HG03342 (cell line): ENCODE measurements around the gene TNRC6C.
"Not testable (repeated sequence)": the region's sequence is repeated elsewhere in the genome, so short reads cannot be mapped to it uniquely, and the experiment has no call there.

Experiments used
- ATAC-seq: cut with Tn5 transposase; IDR thresholded peaks from one replicate; pipeline ENCODE4 v1.9.1; 2021; ENCODE audit warnings: mild to moderate bottlenecking, moderate library complexity; ENCODE audit not compliant: unreplicated experiment

TNRC6C gene

DNA sequence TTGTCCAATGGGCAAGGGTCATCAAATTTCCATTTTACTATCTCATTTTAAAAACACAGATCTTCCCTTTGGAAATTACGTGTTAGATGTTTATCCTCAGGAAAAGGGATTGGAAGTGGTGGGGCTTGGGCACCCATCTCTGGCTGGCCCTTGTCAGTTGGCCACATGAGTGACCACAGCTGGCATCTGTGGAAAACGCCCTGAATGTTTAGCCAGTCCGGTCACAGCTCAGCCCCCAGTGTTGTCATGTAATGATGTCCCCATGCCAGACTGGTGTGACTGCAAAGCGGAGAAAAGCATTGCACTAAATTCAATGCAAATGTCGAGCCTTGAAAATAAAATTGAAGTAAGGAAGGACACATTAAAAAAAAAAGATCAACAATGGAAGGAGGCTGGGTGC lies 117.0 kb downstream of the TNRC6C start:
- no peak for ATAC-seq

DNA sequence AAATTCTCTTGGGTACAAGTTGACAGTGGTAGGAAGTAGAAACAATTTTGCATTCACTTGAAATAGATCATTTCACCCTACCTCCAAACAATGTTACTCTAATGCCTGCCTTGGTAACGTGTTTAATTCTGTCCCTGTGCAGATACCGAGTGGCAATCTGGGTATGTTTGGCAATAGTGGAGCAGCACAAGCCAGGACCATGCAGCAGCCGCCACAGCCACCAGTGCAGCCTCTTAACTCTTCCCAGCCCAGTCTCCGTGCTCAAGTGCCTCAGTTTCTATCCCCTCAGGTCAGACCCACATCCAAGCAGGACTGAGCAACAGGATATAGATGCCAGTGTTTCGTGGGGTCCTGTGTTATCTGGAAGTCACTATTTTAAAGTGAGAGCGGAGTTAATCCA lies 120.8 kb downstream of the TNRC6C start:
- ATAC-seq = no peak

DNA sequence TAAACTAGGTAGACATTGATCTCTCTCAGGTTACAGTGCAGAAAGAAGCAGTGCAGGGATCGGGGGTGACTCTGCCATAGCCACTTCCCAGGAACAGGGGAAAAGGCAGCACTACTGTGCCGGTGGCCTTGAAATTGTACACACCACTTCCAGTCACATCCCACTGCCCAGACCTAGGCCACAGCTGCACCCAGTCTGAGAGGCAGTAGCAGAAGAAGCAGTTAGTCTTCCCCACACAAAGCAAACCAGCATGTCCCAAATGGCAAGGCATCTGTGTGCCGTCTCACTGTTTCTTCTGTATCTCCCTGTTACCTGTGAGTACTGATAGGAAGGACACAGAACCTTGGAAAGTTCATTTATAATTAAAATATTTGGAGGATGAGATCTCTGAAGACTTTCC lies 123.0 kb downstream of the TNRC6C start:
- no peak for ATAC-seq

DNA sequence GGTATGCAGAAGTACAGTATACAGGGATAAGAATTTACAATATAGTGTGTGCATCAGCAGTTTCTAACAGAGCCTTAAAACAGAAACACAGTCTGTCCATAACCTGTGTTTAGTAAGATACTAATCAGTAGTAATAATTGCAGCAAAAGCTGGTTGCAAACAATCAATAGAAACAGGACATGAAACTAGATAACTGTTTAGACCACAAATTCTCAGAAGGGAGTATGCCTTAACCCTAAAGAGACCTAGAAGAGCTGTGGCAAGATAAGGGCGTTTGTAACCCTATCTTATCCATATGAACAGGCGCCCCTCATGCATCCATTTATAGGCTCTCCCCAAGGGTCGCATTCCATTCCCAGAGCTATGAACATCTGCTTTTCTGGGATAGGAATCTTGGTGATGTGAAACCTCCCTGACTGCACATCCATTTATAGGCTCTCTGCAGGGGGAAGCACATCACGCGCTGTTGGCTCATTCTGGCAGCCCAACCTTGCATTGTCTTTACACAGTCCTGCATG lies 123.9 kb downstream of the TNRC6C start:
- ATAC-seq = not testable (repeated sequence)

DNA sequence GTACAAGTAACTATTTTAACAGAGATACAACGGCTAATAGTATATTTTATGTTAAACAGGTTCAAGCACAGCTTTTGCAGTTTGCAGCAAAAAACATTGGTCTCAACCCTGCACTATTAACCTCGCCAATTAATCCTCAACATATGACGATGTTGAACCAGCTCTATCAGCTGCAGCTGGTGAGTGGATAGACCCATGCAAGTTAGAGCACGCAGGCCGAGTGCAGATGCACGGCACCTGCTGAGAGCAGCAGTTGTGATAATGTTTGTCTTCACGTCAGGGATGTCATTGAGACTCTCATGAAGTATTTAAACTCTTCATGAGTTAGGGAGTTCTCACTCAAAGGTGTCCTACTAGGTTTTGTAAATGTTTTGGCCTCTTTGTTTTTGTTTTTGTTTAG lies 124.5 kb downstream of the TNRC6C start:
- ATAC-seq = no peak

DNA sequence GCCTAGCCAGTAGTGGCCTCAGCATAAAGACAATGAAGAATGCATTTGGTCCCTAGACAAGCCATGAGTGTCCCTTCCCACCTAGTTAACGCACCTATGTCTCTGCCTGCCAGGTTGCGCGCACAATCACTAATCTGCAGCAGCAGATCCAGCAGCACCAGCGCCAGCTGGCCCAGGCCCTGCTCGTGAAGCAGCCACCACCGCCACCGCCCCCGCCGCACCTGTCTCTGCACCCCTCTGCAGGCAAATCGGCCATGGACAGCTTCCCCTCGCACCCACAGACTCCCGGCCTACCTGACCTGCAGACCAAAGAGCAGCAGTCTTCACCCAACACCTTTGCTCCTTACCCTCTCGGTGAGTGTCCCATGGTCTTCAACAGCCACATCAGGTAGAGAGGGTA lies 128.2 kb downstream of the TNRC6C start:
- no peak for ATAC-seq

DNA sequence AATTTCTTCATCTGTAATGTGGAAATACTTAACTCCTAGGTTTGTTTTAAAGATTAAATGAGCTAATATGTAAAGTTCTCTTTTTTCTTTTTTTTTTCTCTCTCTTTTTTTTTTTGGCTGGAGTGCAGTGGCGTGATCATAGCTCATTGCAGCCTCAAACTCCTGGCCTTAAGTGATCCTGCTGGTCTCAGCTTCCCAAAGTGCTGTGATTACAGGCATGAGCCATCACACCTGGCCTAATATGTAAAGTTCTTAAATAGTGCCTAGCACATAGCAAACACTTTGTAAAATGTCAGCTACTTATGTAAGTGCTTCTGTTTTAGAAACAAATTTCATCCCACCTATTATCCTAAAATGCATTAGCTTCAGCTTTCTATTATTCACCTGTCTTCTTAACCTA lies 130.0 kb downstream of the TNRC6C start:
- no peak for ATAC-seq

DNA sequence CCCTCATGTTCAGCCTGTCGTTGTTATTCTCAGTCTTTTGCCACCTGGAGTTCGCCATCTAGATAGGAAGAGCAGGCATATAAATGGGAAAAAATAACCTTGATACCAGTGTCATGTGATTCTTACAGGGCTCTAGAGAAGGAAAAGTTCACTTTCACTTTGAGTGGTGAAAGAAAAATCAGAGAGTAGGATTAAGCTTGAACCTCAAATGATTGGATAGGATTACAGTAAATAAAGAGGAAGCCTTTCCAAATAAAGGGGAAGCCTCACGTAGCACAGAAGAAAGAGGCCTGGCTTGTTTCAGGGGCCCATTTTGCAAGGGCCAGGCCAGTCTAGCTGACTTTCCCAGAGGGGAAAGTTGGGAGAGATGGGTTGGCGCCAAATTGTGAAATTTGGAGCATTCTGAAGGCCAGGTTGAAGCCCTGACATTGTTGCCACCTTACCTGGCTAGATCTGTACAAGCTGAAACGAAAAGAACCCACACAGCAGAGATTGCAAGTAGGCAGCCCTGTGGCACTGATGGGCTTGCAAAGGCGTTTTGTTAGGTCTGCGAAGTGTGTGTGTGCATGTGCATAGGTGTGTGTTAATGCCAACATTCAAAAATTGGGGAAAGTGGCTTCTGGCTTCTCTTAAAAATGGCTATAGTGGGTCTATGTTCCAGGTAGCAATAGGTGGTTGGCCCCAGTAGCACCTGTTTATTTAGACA lies 131.2 kb downstream of the TNRC6C start:
- no peak for ATAC-seq

DNA sequence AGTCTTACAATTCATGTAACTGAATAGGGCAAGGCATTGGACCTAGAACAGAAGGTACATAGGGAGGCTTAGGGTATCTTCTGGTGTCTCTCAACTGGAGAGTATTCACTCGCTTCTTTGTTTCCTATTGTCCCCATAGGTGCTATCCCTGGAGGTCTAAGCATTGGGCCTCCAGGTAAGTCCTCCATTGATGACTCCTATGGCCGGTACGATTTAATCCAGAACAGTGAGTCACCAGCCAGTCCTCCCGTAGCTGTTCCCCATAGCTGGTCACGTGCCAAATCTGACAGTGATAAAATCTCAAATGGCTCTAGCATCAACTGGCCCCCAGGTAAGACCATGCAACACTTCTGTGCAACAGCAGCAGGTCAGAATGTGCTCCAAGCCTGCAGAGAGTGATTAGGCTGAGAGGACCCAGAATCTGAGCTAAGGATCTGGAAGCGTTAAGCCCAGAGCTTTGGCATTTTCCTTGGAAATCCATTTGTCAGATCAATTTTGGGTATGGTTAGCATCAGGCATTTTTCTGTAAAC lies 134.4 kb downstream of the TNRC6C start:
- no peak for ATAC-seq

DNA sequence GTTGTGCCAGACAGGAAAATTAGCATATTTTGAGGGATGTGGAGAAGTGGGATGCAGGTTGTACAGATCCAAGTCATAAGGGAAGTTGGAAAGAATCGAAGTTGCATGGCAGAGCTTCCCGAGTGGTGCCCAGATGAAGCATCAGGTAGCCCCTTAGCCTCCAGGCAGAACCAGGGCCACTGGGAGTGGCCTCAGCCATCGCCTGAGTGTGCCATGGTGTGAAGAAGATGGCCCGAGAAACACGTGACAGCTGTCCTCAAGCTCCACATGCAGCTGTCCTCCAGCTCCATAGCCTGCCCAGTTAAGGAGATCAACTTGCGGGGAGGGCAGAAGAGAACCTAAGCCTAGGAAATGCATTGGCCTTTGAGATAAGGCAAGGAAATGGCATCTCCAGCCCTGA lies 136.5 kb downstream of the TNRC6C start:
- ATAC-seq = no peak

DNA sequence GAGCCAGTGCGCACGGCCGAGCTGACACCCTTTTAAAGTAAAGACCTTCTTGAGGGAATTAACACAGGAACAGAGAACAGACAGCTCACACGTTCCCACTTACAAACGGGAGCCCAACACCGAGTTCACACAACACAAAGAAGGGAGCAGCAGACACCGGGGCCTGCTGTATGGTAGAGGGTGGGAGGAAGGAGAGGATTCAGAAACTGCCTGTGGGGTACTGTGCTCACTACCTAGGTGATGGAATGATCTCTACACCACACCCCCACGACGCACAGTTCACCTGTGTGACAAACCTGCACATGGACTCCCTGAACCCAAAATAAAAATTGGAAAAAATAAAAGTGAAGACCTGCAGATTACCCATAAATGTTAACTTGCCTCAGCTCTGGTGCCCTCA lies 137.6 kb downstream of the TNRC6C start:
- no peak for ATAC-seq

DNA sequence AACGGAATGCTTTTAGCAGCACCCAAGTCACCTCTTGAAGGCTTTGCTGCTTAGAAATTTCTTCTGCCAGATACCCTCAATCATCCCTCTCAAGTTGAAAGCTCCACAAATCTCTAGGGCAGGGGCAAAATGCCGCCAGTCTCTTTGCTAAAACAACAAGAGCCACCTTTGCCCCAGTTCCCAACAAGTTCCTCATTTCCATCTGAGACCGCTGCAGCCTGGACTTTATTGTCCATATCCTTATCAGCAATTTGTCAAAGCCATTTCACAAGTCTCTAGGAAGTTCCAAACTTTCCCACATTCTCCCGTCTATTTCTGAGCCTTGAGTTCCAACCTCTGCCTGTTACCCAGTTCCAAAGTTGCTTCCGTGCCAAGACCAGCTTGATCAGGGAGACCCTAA lies 142.6 kb downstream of the TNRC6C start:
- ATAC-seq = no peak

DNA sequence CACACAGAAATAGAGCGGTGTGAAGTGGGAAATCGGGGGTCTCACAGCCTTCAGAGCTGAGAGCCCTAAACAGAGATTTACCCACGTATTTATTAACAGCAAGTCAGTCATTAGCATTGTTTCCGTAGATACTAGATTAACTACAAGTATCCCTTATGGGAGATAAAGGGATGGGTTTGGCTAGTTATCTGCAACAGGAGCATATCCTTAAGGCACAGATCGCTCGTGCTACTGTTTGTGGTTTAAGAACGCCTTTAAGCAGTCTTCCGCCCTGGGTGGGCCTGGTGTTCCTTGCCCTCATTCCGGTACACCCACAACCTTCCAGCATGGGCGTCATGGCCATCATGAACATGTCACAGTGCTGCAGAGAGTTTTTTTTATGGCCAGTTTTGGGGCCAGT lies 143.0 kb downstream of the TNRC6C start:
- ATAC-seq = no peak

DNA sequence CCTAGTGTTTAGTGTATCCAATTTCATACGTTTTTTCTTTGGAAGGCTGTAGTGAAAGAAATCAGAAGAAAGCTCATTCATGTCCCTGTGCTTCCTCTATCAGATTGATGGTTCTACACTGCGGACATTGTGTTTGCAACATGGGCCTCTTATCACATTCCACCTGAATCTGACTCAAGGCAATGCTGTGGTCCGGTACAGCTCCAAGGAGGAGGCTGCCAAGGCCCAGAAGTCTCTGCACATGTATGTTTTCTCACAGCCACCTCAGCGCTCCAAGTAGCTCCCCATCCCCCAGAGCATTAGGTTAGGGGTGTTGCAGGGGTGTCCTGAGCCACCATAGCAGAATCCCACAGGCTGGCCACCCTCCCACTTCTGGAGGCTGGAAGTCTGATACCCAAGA lies 144.8 kb downstream of the TNRC6C start:
- no peak for ATAC-seq

DNA sequence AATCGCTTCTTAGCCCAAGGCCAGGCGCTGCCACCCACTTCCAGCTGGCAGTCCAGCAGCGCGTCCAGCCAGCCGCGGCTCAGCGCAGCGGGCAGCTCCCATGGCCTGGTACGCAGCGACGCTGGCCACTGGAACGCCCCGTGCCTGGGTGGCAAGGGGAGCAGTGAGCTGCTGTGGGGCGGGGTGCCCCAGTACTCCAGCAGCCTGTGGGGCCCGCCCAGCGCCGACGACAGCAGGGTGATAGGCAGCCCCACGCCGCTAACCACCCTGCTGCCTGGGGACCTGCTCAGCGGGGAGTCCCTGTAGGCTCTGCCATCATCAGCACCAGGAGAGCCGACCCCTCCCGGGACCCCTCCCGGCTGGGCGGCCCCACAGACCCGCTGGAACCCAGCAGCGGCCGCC lies 146.0 kb downstream of the TNRC6C start:
- no peak for ATAC-seq

DNA sequence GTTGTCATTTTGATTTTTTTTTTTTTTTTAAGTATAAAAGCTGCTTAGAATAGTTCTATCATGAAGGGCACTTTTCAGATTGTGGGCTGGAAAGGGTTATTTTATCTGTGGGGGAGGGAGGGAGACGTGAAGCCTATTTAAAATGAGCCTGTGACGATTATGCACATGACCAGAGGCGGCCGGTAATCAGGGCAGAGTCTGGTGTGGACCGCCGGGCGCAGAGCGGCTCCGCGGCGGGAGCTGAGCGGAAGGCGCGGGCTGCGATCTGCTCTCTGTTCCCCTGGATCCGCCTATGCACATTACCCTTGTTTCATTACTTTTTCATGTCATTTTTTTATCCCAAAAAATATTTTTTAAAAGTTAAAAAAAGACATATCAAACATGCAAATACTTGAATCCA lies 146.6 kb downstream of the TNRC6C start:
- ATAC-seq = no peak

DNA sequence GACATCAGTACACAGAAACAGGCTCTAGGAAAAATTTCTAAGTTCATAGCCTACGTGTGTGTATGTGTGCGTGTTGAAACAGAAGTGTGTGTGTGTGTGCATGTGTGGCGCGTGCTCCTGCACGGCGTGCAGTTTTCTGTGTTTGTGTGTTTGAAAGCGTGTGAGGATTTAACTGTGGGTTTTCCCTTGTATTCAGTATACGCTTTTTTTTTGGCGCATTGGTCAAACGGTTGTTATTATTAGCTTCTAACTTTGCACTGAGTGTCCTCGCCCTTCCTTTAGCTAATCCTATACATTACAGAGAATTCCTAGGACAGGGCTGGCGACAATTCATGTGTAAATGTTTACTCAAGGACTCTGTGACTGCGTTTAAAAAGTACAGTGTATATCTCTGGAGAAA lies 147.0 kb downstream of the TNRC6C start:
- no peak for ATAC-seq

DNA sequence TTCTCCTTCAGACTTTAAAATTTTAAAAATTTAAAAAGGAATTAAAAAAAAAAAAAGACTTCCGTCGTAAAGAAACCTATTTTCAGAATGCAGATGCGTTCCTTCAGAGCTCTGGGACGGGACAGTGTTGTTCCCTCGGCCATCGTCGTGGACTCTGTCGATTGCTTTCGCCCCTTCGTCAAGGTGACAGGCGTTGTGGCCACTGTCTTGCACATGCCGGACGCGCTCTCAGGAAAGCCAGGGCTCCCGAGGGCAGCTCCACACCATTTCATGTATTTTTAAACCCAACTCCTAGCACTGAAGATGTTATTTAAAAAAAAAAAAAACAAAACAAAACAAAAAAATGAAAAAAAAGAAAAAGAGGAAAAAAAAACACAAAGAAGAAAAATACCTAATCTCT lies 147.7 kb downstream of the TNRC6C start:
- no peak for ATAC-seq

DNA sequence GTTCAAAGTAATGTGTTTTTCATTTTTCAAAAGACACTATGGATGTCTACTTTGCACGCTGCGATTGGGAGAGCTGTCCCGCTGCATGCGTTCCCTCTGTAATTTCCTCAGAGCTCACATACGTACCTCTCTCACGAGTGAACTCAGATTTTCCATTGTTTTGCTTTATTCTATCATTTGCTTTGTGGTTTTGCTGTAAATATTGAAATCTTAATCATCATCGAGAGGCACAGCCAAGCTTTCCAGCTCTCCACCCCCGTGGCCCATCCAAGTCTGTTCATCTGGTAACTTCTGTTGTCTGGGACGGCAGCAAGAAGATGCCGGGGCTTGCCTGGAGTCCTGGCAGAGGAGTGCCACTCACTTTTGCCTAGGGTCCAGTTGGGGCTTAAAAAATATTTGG lies 149.0 kb downstream of the TNRC6C start:
- no peak for ATAC-seq

DNA sequence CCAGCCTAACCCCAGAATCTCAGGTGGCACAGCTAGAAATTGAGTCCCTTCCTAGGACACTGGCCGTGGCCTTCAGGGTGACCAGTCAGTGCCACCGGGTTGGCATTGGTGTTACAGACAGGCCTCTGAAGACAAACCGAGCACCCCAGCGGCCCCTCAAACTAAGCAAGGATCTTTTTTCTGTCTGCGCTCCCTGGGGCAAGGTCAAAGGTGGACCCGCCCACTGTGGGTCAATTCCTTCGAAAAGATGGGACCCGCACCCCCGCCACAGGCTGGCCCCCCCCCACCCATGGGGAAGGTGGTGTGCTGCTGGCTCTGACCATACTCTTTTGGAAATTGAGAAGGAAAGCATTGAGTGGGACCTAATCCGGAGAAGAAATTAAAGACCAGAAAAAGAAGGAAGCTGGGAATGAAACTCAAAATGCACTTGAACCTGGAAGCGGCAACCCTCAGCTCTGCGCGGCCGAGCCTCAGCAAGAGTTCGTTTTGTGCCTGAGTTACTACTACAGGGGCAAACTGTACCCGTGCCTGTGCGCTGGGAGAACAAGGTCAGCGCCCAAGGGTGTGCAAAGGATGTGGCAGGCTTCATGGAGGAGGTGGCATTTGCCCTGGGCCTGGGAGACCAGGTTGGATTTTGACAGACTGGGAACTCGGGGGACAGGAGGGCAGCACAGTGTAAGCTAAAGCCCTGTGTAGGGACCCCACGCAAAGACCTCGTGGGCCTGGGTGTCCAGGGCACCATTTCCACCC lies 149.6 kb downstream of the TNRC6C start:
- ATAC-seq = no peak

DNA sequence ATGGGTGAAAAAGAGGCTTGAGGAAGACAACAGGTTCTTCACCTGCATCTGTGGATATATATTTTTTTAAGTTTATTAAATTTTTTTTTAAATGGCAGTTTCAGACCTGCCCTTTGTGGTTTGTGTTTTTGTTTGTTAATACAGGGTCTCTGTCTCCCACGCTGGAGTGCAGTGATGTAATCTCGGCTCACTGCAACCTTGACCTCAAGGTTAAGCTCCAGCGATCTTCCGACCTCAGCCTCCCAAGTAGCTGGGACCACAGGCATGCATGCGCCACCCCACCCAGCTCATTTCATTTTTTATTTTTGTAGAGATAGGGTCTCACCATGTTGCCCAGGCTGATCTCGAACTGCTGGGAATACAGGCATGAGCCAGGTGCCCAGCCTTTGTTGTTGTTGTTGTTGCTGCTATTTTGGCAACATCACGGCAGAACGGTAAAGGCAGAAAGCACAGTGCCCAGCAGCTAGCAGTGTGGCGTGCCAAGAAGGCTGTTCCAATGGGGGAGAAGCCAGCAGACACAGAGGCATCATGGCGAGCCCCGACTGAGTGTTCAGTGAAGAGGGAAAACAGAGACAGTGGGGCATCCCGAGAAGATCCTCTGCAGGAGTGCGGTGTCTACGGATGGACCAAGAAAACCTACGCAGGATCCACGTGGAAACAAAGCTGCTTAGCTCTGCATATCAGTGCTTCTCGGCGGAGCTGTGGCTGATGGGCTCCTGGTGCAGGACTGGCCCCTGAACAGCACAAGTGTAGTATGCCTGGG lies 150.4 kb downstream of the TNRC6C start:
- no peak for ATAC-seq

DNA sequence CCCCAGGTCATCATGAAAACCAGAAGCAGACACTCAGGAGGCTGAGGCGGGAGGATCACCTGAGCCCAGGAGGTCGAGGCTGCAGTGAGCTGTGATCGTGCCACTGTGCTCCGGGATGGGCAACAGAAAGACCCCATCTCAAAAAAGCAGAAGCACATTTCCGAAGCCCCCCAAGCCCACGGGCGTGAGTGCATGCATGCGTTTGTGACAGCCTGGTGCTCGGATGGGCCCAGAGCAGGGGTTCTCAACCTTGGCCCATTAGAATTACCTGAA lies 150.9 kb downstream of the TNRC6C start:
- no peak for ATAC-seq
